Neural crest cell (in vitro differentiated cells): ENCODE results near the gene SPTBN2. TPM values are rescaled to one million over a fixed set of nuclear protein-coding genes. Genes with fewer than 3 reads are reported as not detected.

Source experiments
- DNase-seq: peaks from one replicate; pipeline ENCODE4 v3.0.0; 2021; ENCODE audit warnings: low read depth, mixed read lengths, low spot score
- H3K27ac Mint-ChIP-seq: one replicate; pipeline ENCODE4 v1.8.0; 2021; ENCODE audit warnings: mild to moderate bottlenecking, mixed read lengths; ENCODE audit not compliant: unreplicated experiment
- H3K27me3 Mint-ChIP-seq: 2 replicates; pipeline ENCODE4 v1.8.0; 2021; ENCODE audit warnings: low read depth, mild to moderate bottlenecking, mixed read lengths
- H3K36me3 Mint-ChIP-seq: 2 replicates; pipeline ENCODE4 v1.8.0; 2021; ENCODE audit warnings: low read depth, mild to moderate bottlenecking, mixed read lengths
- H3K4me1 Mint-ChIP-seq: 2 replicates; pipeline ENCODE4 v1.8.0; 2021; ENCODE audit warnings: mixed read lengths
- H3K4me3 Mint-ChIP-seq: one replicate; pipeline ENCODE4 v1.8.0; 2021; ENCODE audit warnings: mild to moderate bottlenecking, mixed read lengths
- H3K9me3 Mint-ChIP-seq: 2 replicates; pipeline ENCODE4 v1.8.0; 2021; ENCODE audit warnings: mixed read lengths
- CTCF ChIP-seq: fragments of 200-600 bp; sonication (generic); conservative IDR thresholded peaks from 2 replicates; pipeline ENCODE4 v1.5.0; 2021; ENCODE audit warnings: antibody characterized with exemption, mild to moderate bottlenecking
- total RNA-seq: library from RNA; stranded (reverse); gene quantifications from 2 replicates; pipeline ENCODE4 v1.2.1, GENCODE V29; 2021

Gene SPTBN2
- total RNA-seq, 1 donor from 2014 or later, result 43.6 TPM

GRCh38 chr11:66715346-66716085 is 13.5 kb downstream of the SPTBN2 start:
- Mint-ChIP-seq H3K27ac (no peak overlapping the region), H3K4me1 (peaks cover 6% of the 10 kb centered on the region), H3K4me3 (no peak overlapping the region), H3K27me3 (no peaks in the 10 kb centered on the region), H3K36me3 (peaks cover 5% of the 10 kb centered on the region), H3K9me3 (no peaks in the 10 kb centered on the region)
- no peak for TF ChIP-seq CTCF
- no peak for DNase-seq

GRCh38 chr11:66713746-66714480 is 15.1 kb downstream of the SPTBN2 start:
- Mint-ChIP-seq H3K27ac (peak overlapping the region; percentile 3), H3K36me3 (peaks cover 5% of the 10 kb centered on the region), H3K27me3 (no peaks in the 10 kb centered on the region), H3K4me3 (no peak overlapping the region), H3K4me1 (no peaks in the 10 kb centered on the region), H3K9me3 (no peaks in the 10 kb centered on the region)
- no peak for DNase-seq
- no peak for TF ChIP-seq CTCF

- Mint-ChIP-seq H3K9me3 (no peaks in the 10 kb centered on the region), H3K4me1 (no peaks in the 10 kb centered on the region), H3K4me3 (no peak overlapping the region), H3K36me3 (peaks cover 7% of the 10 kb centered on the region), H3K27me3 (no peaks in the 10 kb centered on the region), H3K27ac (no peak overlapping the region)
- no peak for DNase-seq
- no peak for TF ChIP-seq CTCF
Observed at GRCh38 chr11:66710384-66710930, 18.6 kb downstream of the SPTBN2 start.

GRCh38 chr11:66708701-66709100 is 20.3 kb downstream of the SPTBN2 start:
- no peaks in the 10 kb centered on the region for H3K9me3 Mint-ChIP-seq
- no peaks in the 10 kb centered on the region for H3K4me1 Mint-ChIP-seq
- H3K4me3 Mint-ChIP-seq, result no peak overlapping the region
- H3K36me3 Mint-ChIP-seq, result peaks cover 5% of the 10 kb centered on the region
- TF ChIP-seq CTCF, result no peak
- H3K27me3 Mint-ChIP-seq, result no peaks in the 10 kb centered on the region
- peak overlapping the region; percentile 73 for H3K27ac Mint-ChIP-seq
- DNase-seq, result no peak

- Mint-ChIP-seq H3K9me3 (no peaks in the 10 kb centered on the region), H3K4me1 (no peaks in the 10 kb centered on the region), H3K27ac (no peak overlapping the region), H3K4me3 (no peak overlapping the region), H3K36me3 (peaks cover 5% of the 10 kb centered on the region), H3K27me3 (no peaks in the 10 kb centered on the region)
- DNase-seq, result no peak
- no peak for TF ChIP-seq CTCF
Observed at GRCh38 chr11:66708094-66708493, 20.9 kb downstream of the SPTBN2 start.
